ENCODE results near the gene BICC1.

GRCh38 chr10:58820861-58821751 is 308.4 kb downstream of the BICC1 start:
- TF ChIP-seq CTCF (optimal IDR thresholded peaks at IDR 0.05 in 1 of 3, IDR thresholded peaks at IDR 0.05 in 1 of 3, conservative IDR thresholded peaks at IDR 0.05 in 1 of 3; ENCODE audit: extremely low read depth in 1 of 3, insufficient read depth in 2 of 3, low read length in 3 of 3) (no peak), EZH2 (IDR thresholded peaks at IDR 0.05; ENCODE audit: low read length) (no peak)

Data from keratinocyte (primary cell).